Measurements from ENCODE around the gene TM9SF1. TPM values are rescaled to one million over a fixed set of nuclear protein-coding genes. Genes with fewer than 3 reads are reported as not detected.

The TM9SF1 gene
- total and polyA plus RNA-seq, 2 of the 13 experiments (the other 11 are each of a cell fraction or from before 2014, with no cell fraction given), result 83.2 to 110 TPM

- TF ChIP-seq MAFG (CRISPR knock-in tag; IDR thresholded peaks at IDR 0.05), result peak; percentile 71; the same call in 1 of the 2 replicates
- TF ChIP-seq DNMT1 (CRISPR knock-in tag; IDR thresholded peaks at IDR 0.05), result no peak; the same call in none of the 2 replicates
- peak; percentile 95 for TF ChIP-seq ETV5 (CRISPR knock-in tag; IDR thresholded peaks at IDR 0.05; ENCODE audit: borderline replicate concordance)
- TF ChIP-seq TEAD3 (CRISPR knock-in tag; optimal IDR thresholded peaks at IDR 0.05; ENCODE audit: borderline replicate concordance), result peak; percentile 92
- peak; percentile 93 for TF ChIP-seq ELF3 (CRISPR knock-in tag; IDR thresholded peaks at IDR 0.05)
- no peak for TF ChIP-seq CENPBD1 (CRISPR knock-in tag; IDR thresholded peaks at IDR 0.05; ENCODE audit: borderline replicate concordance, low read depth)
- no peak for TF ChIP-seq ZNF564 (CRISPR knock-in tag; IDR thresholded peaks at IDR 0.05)
- TF ChIP-seq ZNF274 (CRISPR knock-in tag; IDR thresholded peaks at IDR 0.05), result peak; percentile 99
- peak; percentile 94; the same call in 1 of the 2 replicates for TF ChIP-seq ZNF256 (CRISPR knock-in tag; conservative IDR thresholded peaks at IDR 0.05)
- peak; percentile 55 for TF ChIP-seq TAF15 (IDR thresholded peaks at IDR 0.05; ENCODE audit: low read depth, low read length, poor library complexity, severe bottlenecking)
- TF ChIP-seq ZFP62 (CRISPR knock-in tag; IDR thresholded peaks at IDR 0.05), result no peak
- TF ChIP-seq SKI (IDR thresholded peaks at IDR 0.05; ENCODE audit: partially characterized antibody), result peak; percentile 65
- TF ChIP-seq ZNF552 (CRISPR knock-in tag; IDR thresholded peaks at IDR 0.05; ENCODE audit: borderline replicate concordance), result peak; percentile 98
- TF ChIP-seq PRDM15 (CRISPR knock-in tag; IDR thresholded peaks at IDR 0.05), result peak; percentile 78
- TF ChIP-seq CBFB (CRISPR knock-in tag; IDR thresholded peaks at IDR 0.05), result peak; percentile 99
- peak; percentile 82; the same call in 1 of the 2 replicates for TF ChIP-seq ELK4 (CRISPR knock-in tag; IDR thresholded peaks at IDR 0.05; ENCODE audit: borderline replicate concordance)
- TF ChIP-seq TCF7 (IDR thresholded peaks at IDR 0.05; ENCODE audit: low read depth), result no peak
- TF ChIP-seq RXRB (CRISPR knock-in tag; IDR thresholded peaks at IDR 0.05; ENCODE audit: borderline replicate concordance), result peak; percentile 79; the same call in 1 of the 2 replicates
- peak; percentile 100 for TF ChIP-seq ZNF713 (CRISPR knock-in tag; IDR thresholded peaks at IDR 0.05)
- peak; percentile 99 for TF ChIP-seq NR1H2 (CRISPR knock-in tag; IDR thresholded peaks at IDR 0.05; ENCODE audit: borderline replicate concordance, low read depth)
- TF ChIP-seq, protein P1, sequence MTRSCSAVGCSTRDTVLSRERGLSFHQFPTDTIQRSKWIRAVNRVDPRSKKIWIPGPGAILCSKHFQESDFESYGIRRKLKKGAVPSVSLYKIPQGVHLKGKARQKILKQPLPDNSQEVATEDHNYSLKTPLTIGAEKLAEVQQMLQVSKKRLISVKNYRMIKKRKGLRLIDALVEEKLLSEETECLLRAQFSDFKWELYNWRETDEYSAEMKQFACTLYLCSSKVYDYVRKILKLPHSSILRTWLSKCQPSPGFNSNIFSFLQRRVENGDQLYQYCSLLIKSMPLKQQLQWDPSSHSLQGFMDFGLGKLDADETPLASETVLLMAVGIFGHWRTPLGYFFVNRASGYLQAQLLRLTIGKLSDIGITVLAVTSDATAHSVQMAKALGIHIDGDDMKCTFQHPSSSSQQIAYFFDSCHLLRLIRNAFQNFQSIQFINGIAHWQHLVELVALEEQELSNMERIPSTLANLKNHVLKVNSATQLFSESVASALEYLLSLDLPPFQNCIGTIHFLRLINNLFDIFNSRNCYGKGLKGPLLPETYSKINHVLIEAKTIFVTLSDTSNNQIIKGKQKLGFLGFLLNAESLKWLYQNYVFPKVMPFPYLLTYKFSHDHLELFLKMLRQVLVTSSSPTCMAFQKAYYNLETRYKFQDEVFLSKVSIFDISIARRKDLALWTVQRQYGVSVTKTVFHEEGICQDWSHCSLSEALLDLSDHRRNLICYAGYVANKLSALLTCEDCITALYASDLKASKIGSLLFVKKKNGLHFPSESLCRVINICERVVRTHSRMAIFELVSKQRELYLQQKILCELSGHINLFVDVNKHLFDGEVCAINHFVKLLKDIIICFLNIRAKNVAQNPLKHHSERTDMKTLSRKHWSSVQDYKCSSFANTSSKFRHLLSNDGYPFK (CRISPR knock-in tag; IDR thresholded peaks at IDR 0.05; ENCODE audit: borderline replicate concordance), result peak; percentile 99
Observed at GRCh38 chr14:24195186-24196070, at the start of gene TM9SF1 (continued).
